GM19328 (cell line): ENCODE results near the gene RASSF7.
"Not testable (repeated sequence)": the region's sequence is repeated elsewhere in the genome, so short reads cannot be mapped to it uniquely, and the experiment has no call there.

Experiments used
- ATAC-seq: cut with Tn5 transposase; IDR thresholded peaks from one replicate; pipeline ENCODE4 v1.9.1; 2021; ENCODE audit warnings: mild to moderate bottlenecking, moderate library complexity; ENCODE audit not compliant: unreplicated experiment

RASSF7 gene

DNA sequence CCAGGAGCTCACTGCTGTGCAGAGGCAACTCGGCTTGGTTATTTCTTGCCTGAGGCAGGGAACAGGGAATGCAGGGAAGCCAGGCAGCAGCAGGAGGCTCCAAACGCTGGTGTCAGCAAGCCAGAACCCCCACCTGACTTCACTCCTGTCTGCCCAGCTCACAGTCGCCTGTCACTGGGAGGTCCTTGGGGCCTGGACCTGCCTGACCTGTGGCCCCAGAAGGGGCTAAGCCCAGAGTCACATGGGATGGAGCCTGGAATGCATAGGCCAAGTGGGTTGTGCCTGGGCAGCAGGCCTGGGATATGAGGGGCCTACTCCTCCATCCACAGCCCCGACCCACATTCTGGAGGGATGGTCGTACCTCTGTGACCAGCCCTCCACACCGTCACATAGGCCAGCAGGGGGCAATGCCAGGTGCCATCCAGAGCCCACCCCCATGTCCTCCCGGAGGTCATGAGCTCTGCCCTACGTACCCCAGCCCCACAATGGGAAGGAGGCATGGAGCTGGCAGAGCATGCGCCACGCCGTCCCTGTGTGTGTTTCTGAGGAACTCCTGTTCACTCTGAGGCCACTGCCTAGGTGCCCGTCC, 5.2 kb downstream of the RASSF7 start:
- ATAC-seq, result no peak

DNA sequence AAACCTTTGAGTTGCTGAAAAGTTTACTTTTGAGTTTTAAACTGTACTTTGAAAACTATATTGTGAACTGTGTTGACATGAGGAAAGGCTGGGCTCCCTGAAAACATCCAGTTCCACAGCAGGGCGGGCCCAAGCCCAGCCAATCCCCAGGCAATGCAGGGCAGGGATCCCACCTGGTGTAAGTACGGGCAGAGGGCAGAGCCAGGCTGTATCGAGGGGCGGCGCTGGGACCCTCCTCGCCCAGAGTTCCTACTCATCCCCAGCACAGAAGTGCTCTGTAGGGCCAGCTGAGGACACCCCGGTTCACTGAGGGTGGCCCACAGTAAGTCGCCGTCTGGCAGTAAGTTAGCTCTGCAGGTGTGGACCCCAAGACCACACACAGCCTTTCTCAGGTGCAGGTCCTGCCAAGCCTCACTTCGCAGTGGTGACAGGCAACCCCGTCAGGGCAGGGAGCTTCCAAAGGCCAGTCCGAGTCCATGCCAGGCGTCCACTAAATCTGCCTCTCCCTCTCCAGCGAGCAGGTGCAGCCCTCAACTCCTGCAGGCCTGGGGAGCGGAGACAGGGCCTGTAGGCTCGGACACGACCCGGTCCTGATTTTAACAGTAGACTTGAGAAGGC, 6.3 kb downstream of the RASSF7 start:
- ATAC-seq, result no peak

DNA sequence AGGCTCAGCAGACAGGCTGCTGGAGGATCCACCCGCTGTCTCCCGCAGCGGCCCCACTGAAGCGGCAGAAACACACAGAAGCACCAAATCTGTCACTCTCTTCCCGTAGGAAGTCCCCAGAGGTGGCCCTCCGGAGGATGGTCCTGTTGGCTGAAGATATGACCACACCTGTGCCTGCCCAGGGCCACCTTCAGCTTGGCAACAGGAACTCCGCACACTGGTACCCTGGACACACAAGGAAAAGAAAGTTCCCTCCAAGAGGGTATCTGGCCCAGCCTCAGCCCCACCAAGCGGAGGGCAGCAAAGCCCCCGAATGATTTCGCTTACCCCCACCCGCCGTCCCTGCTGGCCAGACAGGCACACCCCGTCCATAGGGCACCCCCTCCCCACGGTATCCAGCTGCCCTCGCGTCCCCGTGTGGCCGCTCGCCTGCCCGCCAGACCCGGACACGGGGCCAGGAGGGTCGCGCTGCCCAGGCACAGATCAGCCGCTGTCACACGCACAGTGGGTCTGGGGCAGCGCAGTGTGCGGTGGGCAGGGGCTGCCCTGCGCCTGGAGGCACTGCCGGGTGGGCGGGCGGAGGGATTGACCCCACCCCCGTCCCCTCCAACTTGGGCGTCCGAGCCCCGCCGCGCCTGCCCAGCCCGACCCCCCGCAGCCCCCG, 7.0 kb downstream of the RASSF7 start:
- ATAC-seq, result no peak

DNA sequence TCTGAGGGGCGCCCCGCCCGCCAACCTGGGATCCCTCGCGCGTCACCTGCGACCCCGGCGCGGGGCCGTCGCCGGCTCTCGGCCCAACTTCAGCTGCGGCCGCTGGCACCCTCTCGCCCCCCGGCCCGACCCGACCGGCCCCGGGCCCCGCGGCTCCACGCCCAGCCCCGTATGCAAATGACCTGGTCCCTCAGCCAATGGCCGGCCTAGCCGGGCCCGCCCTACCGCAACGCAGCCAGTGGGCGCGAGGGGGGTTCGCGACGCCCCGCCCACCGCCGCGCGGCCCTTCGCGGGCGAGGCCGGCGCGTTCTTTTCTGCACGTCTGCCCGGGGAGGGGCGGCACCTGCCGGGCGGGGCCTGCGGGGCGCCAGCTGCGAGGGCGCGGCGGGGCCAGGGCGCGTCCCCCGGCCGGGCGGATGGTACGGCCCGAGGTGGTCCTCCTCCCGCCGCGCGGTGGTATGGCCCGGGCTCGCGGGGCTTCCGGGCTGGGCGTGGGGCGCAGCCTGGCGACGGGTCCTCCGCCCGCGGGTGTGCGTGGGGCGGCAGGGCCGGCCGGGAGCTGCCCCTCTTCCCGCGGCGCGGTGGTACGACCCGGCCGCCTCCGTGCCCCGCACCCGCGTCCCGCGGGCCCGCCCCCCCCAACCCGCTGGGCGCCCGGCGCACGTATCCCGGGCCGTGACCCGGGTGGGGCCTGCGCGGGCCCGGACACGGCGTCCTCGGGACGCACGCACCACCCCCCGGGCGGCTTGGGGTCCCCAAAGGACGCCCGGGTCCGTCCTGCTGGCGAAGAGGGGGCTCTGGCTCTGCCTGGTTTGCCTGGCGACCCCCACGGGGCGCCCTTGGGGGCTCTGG, 7.8 kb downstream of the RASSF7 start:
- peak; percentile 81 for ATAC-seq

DNA sequence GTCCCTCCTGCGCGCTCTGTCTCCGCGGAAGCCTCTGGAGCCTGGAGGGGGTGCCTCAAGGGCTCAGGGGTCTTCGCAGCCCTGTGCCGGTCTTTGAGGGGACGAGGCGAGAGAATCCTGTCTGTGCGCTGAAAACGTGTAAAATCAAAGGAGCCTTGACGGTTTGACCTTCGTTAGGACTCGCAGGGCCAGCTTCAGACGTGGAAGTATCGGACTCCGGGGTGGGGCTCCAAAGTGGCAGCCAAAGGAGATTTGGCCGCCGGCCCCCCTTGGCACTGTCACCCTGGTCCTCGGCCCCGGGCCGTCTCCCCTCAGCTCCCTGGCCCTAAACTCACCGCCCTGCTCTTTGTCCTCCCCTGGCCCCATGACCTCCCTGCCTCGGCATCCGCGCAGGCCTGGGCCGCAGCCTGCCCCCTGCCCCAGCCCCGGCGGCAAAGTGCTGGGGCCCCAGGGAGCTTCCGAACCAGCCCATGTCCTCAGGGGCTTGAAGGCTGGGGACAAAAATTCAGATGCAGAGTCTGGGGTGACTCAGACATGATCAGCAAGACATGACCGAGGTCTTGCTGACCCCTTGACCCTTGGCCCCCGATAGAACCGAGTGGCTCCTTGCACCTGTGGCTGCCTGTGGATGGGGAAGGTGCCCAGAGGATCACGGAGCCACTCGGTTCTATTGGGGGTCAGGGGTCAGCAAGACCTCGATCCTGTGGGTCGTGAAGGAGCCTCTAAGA, 8.6 kb downstream of the RASSF7 start:
- no peak for ATAC-seq

DNA sequence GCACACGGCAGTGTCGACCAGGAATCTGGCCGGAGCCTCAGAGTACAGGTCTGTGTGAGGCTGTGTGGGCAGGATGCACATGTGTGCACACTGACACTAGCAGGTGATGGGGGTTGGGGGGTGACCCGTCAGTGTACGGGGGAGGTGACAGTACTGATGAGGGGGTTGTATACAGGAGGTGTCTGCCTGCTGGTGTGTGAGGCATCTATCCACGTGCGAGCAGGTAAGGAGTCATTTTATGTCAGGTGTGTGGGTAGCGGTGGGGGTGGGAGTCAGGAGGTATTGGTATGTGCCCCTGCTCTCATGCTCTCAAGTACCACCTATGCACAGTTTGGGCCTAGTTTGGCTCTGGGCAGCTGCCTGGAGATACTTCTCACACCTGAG, 11.0 kb downstream of the RASSF7 start:
- no peak for ATAC-seq

DNA sequence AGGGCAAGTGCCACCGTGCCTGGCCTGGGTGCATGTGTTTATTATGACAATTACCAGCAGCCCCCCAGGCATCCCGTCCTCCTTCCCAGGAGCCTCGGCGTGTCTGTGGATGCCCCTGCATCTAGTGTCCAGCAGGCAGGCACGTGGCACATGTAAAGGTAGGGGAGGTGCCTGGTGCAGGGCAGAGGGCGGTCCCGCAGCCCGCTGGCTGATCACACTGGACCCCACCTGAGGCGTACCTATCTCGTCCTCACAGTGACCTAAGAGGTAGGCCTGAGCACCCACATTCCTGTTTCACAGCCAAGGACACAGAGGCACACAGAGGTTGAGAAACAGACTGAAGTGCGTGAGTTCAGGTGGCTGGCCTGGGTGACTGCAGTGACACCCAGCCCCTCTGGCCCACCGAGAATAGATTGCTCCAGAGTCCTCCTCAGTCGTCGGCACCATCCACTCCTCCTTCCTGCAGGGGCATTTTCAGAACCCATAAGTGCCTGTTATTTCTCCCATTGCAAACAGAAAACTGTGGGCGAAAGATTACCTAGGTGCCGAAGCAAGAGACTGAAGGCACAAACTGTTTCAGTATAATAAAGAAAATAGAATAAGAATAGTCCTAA, 12.5 kb downstream of the RASSF7 start:
- ATAC-seq, result no peak

DNA sequence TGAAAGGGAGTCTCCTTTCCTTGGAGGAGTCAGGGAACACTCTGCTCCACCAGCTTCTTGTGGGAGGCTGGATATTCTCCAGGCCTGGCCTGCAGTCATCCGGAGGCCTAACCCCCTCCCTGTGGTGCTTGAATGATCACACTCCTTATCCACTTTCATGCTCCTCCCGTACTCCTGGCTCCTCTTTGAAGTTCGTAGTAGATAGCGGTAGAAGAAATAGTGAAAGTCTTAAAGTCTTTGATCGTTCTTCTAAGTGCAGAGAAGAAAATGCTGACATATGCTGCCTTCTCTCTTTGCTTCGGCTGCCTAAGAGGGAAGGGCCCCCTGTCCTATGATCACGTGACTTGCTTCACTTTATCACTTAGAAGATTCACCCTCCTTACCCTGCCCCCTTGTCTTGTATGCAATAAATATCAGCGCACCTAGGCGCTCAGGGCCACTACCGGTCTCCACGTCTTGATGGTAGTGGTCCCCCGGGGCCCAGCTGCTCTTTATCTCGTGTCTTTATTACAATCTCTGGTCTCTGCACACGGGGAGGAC, 13.3 kb downstream of the RASSF7 start:
- not testable (repeated sequence) for ATAC-seq

DNA sequence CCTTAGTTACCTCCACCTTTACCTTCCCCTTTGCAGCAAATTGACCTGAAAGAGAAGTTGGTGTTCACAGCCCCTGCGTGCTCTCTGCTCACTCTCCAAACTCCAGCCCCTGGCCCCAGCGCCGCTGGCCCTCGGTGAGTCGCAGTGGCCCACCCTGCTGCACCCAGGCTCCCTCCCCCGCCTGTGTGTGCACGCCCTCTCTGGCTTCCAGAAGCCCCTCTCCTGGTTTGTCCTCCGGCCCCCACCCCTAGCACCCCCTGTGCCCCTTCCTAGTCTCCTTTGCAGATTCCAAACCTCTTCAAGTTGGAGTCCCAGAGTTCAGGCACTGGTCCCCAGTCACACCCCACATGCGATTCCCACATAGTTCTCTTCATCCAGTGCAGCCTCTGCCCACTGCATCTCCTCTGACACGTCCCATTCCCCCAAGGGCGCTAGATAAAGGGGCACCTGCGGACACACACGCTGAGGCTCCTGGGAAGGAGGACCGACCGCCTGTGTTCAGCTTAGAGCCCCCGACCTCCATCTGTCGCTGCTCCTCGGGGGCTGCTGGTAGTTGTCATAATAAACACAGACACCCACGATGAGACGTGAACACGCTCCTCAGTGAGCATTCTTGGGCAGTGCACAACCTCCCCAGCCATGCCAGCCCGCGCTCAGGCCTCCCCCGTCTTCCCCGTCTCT, 14.0 kb downstream of the RASSF7 start:
- no peak for ATAC-seq

DNA sequence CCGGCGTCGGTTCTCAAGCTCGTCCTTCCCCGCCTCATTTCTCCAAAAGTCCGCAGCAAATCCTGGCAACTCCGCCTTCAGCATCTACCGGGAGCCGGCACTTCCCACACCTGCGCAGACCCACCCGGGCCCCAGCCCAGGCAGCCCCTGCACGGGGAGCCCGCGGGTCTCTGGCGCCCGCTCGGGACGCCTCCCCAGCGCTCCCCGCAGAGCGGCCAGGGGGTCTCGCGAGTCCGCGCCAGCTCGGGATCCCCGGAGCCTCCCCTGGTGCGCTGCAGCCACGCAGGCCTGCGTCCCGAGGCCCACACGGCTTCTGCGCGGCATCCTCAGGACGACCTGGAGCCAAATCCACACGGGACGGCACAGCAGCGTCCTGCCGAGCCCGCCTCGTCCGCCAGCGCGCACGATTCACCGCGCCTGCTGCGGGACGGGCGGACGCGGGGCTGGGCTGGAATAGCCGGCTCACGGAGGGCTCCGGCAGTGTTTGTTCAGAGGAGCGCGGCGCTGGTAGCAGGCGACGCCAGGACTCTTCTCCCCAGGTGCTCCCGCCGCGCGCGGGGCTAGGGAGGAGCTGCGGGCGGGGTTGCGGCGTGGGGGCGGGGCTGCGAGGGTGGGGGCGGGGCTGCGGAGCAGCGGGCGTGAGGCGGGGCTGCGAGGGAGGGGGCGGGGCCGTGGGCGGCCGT, 14.7 kb downstream of the RASSF7 start:
- ATAC-seq, result peak; percentile 23

DNA sequence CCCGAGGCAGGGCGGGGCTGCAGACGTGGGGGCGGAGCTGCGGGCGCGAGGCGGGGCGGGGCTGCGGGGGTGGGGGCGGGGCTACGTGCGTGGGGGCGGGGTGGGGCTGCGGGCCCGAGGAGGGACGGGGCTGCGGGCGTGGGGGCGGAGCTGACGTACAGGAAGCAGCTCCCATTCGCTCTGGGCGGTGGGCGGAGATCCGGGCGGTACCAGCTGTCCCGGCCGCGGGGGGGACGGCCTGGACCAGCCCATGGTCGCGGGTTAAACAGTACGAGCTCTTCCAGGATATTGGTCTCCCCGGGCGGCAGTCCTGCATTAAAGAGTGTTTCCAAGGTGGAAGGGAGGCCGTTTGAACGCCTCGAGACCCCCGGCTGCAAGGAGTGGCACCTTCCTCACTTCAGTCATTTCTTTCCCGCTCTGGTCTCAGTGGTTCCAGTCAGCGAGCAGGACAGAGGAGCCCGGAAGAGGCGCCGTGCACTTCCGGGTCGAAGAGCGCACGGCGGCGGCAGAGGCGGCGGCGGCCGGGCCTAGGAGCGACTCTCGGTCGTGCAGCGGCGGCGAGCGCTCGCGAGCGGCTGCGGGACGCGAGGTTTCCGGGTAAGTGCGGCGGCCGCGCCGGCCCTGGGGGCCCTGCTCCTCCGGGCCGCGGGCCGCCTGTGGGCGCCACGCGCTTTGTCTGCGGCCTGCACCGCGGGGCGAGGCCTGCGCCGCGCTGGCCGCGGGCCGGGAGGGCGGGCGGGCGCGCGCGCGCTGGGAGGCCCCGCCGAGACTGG, 15.4 kb downstream of the RASSF7 start, which contains the start of gene PHRF1:
Gene PHRF1 (plus strand): TSS at position 475 of the 773 bp plus-strand sequence. CDS start 5,043 bp downstream, outside the sequence.
- ATAC-seq, result peak; percentile 90

DNA sequence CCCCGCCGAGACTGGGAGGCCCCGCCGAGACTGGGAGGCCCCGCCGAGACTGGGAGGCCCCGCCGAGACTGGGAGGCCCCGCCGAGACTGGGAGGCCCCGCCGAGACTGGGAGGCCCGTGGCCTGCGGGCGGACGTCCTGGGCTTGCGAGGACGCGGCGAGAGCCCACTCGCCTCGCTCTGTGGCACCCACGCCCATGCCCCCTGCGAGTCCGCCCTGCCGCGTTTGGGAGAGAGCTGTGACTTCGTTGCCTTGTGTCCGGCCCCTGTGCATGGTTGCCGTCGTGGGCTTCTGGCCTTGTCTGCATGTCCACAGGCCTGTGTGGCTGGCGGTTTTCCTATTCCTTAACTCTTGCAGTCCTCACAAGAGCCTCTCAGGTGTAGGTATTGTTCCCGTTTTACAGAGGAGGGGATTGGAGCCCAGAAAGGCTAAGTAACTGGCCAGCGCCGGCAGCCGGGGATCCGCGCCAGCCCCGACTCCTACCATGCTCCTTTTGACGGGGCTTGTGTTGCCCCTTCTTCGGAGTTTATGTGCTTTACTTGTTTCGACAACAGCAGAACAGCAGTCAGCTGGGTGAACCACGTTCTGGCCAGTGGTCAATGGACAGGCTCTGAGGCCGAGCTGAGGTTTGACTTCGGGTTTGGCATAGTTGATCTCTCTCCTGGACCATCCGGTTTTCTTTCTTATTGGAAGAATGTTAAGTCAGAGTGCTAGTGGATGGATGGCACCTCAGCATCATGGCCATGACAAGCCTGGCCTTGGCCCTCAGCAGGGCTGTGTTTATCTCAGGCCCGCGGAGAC, 16.2 kb downstream of the RASSF7 start:
- ATAC-seq, result no peak

DNA sequence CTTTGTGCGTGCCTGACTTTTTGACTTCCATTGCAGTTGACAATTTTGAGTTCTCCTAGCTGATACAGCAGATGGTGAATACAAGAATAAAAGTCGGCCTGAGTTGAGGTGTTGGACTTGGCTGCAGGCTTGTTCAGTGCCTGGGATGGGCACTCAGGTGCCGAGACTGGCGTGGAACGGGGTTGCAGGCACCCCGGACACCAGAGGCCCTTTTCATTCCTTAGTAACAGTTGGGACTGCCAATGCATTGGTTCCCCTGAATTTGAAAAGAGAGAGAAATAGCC, 16.8 kb downstream of the RASSF7 start:
- ATAC-seq, result no peak

DNA sequence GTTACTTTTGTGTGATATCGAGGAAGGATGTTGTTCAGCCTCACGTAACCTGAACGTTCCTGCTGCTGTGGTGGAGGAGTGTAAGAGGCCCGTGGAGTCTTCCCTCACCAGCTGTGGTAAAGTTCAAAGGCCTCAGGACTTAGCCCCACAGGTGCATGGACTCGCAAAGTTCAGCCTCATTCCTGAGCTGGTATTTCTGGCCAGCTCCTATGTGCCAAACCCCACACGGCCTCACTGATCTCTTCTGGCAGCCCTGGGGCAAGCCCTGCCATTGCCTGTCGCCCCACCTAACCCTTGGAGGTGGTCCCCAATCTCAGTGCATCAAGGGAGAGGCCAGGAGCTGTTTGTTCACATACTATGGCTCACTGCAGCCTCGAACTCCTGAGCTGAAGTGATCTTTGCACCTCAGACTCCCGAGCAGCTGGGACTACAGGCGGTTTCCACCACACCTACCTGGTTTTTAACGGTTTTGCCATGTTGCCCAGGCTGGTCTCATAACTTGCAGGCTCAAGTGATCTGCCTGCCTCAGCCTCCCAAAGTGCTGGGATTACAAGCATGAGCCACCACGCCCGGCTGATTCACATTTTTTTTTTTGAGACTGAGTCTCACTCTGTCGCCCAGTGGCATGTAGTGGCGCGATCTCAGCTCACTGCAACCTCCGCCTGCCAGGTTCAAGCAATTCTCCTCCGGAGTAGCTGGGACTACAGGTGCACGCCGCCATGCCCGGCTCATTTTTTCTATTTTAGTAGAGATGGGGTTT, 17.7 kb downstream of the RASSF7 start:
- ATAC-seq, result no peak

DNA sequence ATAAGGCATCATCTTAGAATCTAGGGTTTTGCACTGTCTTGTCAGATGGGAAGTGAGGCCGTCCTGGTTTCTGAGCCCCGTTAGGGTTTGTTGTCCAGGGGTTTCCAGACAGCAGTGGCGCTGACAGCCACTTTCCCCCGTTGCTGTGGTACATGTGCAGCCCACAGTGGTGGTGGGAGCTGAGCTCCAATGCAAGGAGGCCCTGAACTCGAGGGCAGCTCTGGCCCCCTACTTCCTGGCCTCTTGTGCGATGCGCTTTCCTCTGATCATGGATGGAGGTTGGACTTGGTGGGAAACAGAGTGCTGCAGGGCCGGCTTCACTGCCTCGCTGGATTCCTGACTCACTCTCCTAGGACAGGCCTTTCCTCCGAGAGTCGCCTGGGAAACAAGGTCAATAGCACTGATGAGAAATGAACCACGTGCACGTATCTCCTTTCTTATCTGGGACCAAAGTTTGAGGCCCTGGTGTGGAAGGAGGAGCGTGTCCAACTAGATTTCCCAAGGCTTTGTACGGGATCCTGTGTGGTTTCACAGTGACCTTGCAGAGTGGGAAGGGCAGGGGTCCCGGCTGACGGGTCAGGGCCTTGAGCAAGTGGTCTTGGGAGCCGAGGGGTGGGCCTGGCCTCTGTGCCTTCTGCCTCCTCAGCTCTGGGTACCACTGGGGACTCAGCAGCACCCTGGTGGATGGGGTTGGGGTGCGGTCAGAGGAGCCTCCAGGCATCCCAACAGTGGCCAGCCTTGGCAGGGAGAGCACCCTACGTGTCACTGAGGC, 19.2 kb downstream of the RASSF7 start:
- ATAC-seq, result no peak

DNA sequence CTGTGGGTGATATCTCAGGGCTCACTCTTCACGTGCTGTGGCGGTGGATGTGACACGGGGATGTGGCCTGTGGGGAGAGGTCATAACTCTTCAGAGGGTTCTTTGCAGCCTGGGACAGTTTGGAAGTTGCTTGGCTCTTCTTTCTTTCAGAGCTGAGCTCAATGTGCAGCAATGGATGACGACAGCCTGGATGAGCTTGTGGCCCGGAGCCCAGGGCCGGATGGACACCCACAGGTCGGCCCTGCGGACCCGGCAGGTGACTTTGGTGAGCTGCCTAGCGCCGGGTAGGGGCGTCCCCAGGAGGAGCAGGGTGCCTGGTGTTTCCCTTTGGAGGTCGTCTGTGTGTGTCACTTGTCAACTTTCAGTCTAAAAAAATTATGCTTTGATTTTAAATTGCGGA, 20.6 kb downstream of the RASSF7 start:
- no peak for ATAC-seq
